ENCODE data around the gene OR2V1. TPM values are rescaled to one million over a fixed set of nuclear protein-coding genes. Genes with fewer than 3 reads are reported as not detected.
A peak's percentile ranks its signal among the peaks of the same experiment; 100 is the strongest.
"Not testable (repeated sequence)": the region's sequence is repeated elsewhere in the genome, so short reads cannot be mapped to it uniquely, and the experiment has no call there.

Gene OR2V1
- total and polyA plus RNA-seq, 5 experiments from 2014 or later: not detected

- H3K4me1 Mint-ChIP-seq: peaks cover 15 to 40% (median 18%) of the 10 kb centered on the region in 4 donors
- peak; percentile 68 to 71 for ATAC-seq
- peak overlapping the region; percentile 56 to 90 (median 78) for H3K4me3 Mint-ChIP-seq
- POLR2A ChIA-PET: interaction anchor here (0.6 to 1.4 kb wide), 9 partner anchors 27 to 347 kb away, joined by 3 to 7 read pairs (median 4); partner anchors contain the start of gene TRIM52
- H3K27me3 Mint-ChIP-seq: peaks cover 0 to 26% (median 3%) of the 10 kb centered on the region in 5 donors
- DNase-seq: peak; percentile 80 to 95 (median 90)
- H3K36me3 Mint-ChIP-seq: peaks cover 0 to 2% (median 0%) of the 10 kb centered on the region in 3 donors
- H3K9me3 Mint-ChIP-seq: no peaks in the 10 kb centered on the region
- peak overlapping the region; percentile 23 to 99 (median 96) for H3K27ac Mint-ChIP-seq
Measured at GRCh38 chr5:181159286-181160151, 28.6 kb upstream of the OR2V1 start.

GRCh38 chr5:181158869-181159268, 27.9 kb upstream of the OR2V1 start:
- H3K36me3 Mint-ChIP-seq: peaks cover 0 to 2% (median 0%) of the 10 kb centered on the region in 3 donors
- H3K9me3 Mint-ChIP-seq: no peaks in the 10 kb centered on the region
- H3K27me3 Mint-ChIP-seq: peaks cover 0 to 26% (median 3%) of the 10 kb centered on the region in 5 donors
- H3K4me1 Mint-ChIP-seq: peaks cover 14 to 38% (median 19%) of the 10 kb centered on the region in 4 donors
- H3K27ac Mint-ChIP-seq: peak overlapping the region in 3 of 10 donors; percentile 96 to 97 (median 97)
- ATAC-seq (no peak), DNase-seq (no peak)
- H3K4me3 Mint-ChIP-seq: peak overlapping the region in 1 of 10 donors; percentile 61
- POLR2A ChIA-PET: interaction anchor here (0.8 kb wide), 1 partner anchor 103 kb away, joined by 3 read pairs; no protein-coding TSS in a partner anchor

GRCh38 chr5:181156758-181157157, 25.8 kb upstream of the OR2V1 start:
- no peak for DNase-seq
- Mint-ChIP-seq H3K36me3 (no peaks in the 10 kb centered on the region), H3K27me3 (peaks cover 0 to 15% (median 3%) of the 10 kb centered on the region in 5 donors), H3K27ac (peak overlapping the region in 2 of 10 donors; percentile 7 to 80), H3K4me3 (no peak overlapping the region), H3K9me3 (no peaks in the 10 kb centered on the region), H3K4me1 (peaks cover 8 to 22% (median 12%) of the 10 kb centered on the region in 4 donors)
- ATAC-seq: peak in 1 of 2 donors; percentile 31
- POLR2A ChIA-PET: no interaction called here

GRCh38 chr5:181153814-181154213, 22.8 kb upstream of the OR2V1 start:
- DNase-seq: no peak
- POLR2A ChIA-PET: no interaction called here
- H3K9me3 Mint-ChIP-seq: no peaks in the 10 kb centered on the region
- H3K4me1 Mint-ChIP-seq: peaks cover 0 to 6% (median 3%) of the 10 kb centered on the region in 4 donors
- peak overlapping the region in 1 of 10 donors; percentile 81 for H3K27ac Mint-ChIP-seq
- H3K36me3 Mint-ChIP-seq: no peaks in the 10 kb centered on the region
- no peak overlapping the region for H3K4me3 Mint-ChIP-seq
- peaks cover 7 to 27% (median 24%) of the 10 kb centered on the region in 5 donors for H3K27me3 Mint-ChIP-seq
- peak in 1 of 2 donors; percentile 39 for ATAC-seq

- DNase-seq (no peak), ATAC-seq (no peak)
- H3K36me3 Mint-ChIP-seq: no peaks in the 10 kb centered on the region
- no peak overlapping the region for H3K4me3 Mint-ChIP-seq
- H3K4me1 Mint-ChIP-seq: peaks cover 0 to 6% (median 3%) of the 10 kb centered on the region in 4 donors
- POLR2A ChIA-PET: no interaction called here
- no peaks in the 10 kb centered on the region for H3K9me3 Mint-ChIP-seq
- H3K27me3 Mint-ChIP-seq: peaks cover 16 to 40% (median 33%) of the 10 kb centered on the region in 5 donors
- H3K27ac Mint-ChIP-seq: peak overlapping the region in 1 of 10 donors; percentile 73
Measured at GRCh38 chr5:181152406-181152805, 21.4 kb upstream of the OR2V1 start.

- POLR2A ChIA-PET: no interaction called here
- no peak for DNase-seq
Measured at GRCh38 chr5:181151146-181151545, 20.2 kb upstream of the OR2V1 start.

GRCh38 chr5:181149806-181150733, 19.1 kb upstream of the OR2V1 start:
- H3K9me3 Mint-ChIP-seq: peaks cover 0 to 7% (median 0%) of the 10 kb centered on the region in 9 donors
- peaks cover 0 to 6% (median 2%) of the 10 kb centered on the region in 4 donors for H3K4me1 Mint-ChIP-seq
- DNase-seq (no peak), ATAC-seq (no peak)
- peak overlapping the region in 1 of 10 donors; percentile 63 for H3K27ac Mint-ChIP-seq
- no peak overlapping the region for H3K4me3 Mint-ChIP-seq
- POLR2A ChIA-PET: no interaction called here
- peaks cover 21 to 52% (median 41%) of the 10 kb centered on the region in 5 donors for H3K27me3 Mint-ChIP-seq
- H3K36me3 Mint-ChIP-seq: peaks cover 0 to 2% (median 0%) of the 10 kb centered on the region in 3 donors

More at GRCh38 chr5:181151146-181151545, 20.2 kb upstream of the OR2V1 start:
- H3K4me3 Mint-ChIP-seq: no peak overlapping the region
- no peak for ATAC-seq
- no peaks in the 10 kb centered on the region for H3K36me3 Mint-ChIP-seq
- peaks cover 20 to 52% (median 42%) of the 10 kb centered on the region in 5 donors for H3K27me3 Mint-ChIP-seq
- no peaks in the 10 kb centered on the region for H3K9me3 Mint-ChIP-seq
- H3K4me1 Mint-ChIP-seq: peaks cover 0 to 6% (median 3%) of the 10 kb centered on the region in 4 donors
- no peak overlapping the region for H3K27ac Mint-ChIP-seq

GRCh38 chr5:181149355-181149754, 18.4 kb upstream of the OR2V1 start:
- H3K27me3 Mint-ChIP-seq: peaks cover 24 to 52% (median 40%) of the 10 kb centered on the region in 5 donors

GRCh38 chr5:181146927-181147636, 16.1 kb upstream of the OR2V1 start, which contains the start of gene OR2V2:
Gene OR2V2, plus strand, starts transcription at chr5:181147586. Its CDS starts 7,357 bp downstream, at chr5:181154943.
- DNase-seq, H3K4me3 Mint-ChIP-seq, H3K36me3 Mint-ChIP-seq, ATAC-seq, POLR2A ChIA-PET, H3K4me1 Mint-ChIP-seq: not testable (repeated sequence)
- Mint-ChIP-seq H3K27ac (peak within 1 kb of the TSS in 4 of 10 donors; percentile 22 to 72 (median 64)), H3K9me3 (peaks cover 0 to 10% (median 0%) of the 10 kb centered on the region in 9 donors), H3K27me3 (peaks cover 32 to 73% (median 53%) of the 10 kb centered on the region in 5 donors)

More at GRCh38 chr5:181149355-181149754, 18.4 kb upstream of the OR2V1 start:
- POLR2A ChIA-PET: no interaction called here
- no peak for ATAC-seq
- Mint-ChIP-seq H3K9me3 (peaks cover 0 to 10% (median 0%) of the 10 kb centered on the region in 9 donors), H3K4me1 (peaks cover 0 to 4% (median 1%) of the 10 kb centered on the region in 4 donors), H3K27ac (no peak overlapping the region), H3K36me3 (peaks cover 0 to 5% (median 0%) of the 10 kb centered on the region in 3 donors), H3K4me3 (no peak overlapping the region)
- no peak for DNase-seq

- Mint-ChIP-seq H3K4me1 (no peaks in the 10 kb centered on the region), H3K27ac (no peak overlapping the region), H3K9me3 (peaks cover 0 to 18% (median 5%) of the 10 kb centered on the region in 9 donors), H3K27me3 (peaks cover 45 to 79% (median 58%) of the 10 kb centered on the region in 5 donors), H3K4me3 (no peak overlapping the region), H3K36me3 (peaks cover 0 to 8% (median 0%) of the 10 kb centered on the region in 3 donors)
- DNase-seq (no peak), ATAC-seq (no peak)
- POLR2A ChIA-PET: no interaction called here
Measured at GRCh38 chr5:181145133-181145532, 14.2 kb upstream of the OR2V1 start.

GRCh38 chr5:181142054-181142453, 11.1 kb upstream of the OR2V1 start:
- ATAC-seq: no peak

More at GRCh38 chr5:181142054-181142453, 11.1 kb upstream of the OR2V1 start:
- Mint-ChIP-seq H3K4me3 (no peak overlapping the region), H3K27me3 (peaks cover 29 to 48% (median 36%) of the 10 kb centered on the region in 5 donors), H3K4me1 (no peaks in the 10 kb centered on the region), H3K27ac (no peak overlapping the region), H3K9me3 (peaks cover 7 to 48% (median 26%) of the 10 kb centered on the region in 9 donors), H3K36me3 (peaks cover 0 to 23% (median 4%) of the 10 kb centered on the region in 3 donors)
- DNase-seq: no peak
- POLR2A ChIA-PET: no interaction called here
